T-helper 2 cell treated with Interferon-gamma antibody and Interleukin-4, amounts not matched to agents 100 ng/mL and 5 ng/mL, for 36 hours (primary cell): ENCODE results near the gene CDH5. TPM values are rescaled to one million over a fixed set of nuclear protein-coding genes. Genes with fewer than 3 reads are reported as not detected.
"Not testable (repeated sequence)": the region's sequence is repeated elsewhere in the genome, so short reads cannot be mapped to it uniquely, and the experiment has no call there.

Experiments
- intact Hi-C: fragments of 100-400 bp; cut with micrococcal nuclease; formaldehyde crosslinking; loops from one replicate; pipeline ENCODE4 v1.15.1; 2023
- total RNA-seq: library from RNA; stranded (reverse); gene quantifications from 2 replicates; pipeline ENCODE4 v1.2.3, GENCODE V29; 2022

The CDH5 gene
- total RNA-seq, 1 donor from 2014 or later: not detected

DNA sequence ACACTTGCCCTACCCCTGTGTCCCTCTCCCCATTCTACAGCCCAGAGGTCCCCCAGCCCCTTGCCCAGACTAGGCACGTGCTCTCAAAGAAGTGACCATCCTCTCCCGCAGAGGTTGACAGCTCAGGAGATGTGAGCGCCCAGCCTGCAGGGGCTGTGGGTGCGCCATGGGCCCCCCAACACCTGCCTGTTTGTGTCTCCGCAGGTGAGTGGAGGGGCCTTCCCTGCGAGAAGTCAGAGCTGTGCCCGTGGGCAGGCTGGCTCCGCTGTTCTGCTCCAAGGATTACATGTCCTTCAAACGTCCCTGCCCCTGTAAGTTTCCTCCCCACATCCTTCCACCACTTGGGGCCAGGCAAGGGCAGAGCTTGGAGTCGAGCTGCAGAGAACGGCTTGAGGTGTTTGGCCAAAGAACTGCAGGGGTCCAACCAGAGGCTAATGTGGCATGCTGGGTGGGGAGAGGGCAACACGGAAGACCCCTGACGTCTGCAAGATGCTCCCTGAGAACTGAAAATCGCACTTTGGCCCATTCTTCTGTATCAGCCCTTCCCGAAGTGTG is 71.0 kb downstream of the CDH5 start:
- intact Hi-C loops: no loop called here

DNA sequence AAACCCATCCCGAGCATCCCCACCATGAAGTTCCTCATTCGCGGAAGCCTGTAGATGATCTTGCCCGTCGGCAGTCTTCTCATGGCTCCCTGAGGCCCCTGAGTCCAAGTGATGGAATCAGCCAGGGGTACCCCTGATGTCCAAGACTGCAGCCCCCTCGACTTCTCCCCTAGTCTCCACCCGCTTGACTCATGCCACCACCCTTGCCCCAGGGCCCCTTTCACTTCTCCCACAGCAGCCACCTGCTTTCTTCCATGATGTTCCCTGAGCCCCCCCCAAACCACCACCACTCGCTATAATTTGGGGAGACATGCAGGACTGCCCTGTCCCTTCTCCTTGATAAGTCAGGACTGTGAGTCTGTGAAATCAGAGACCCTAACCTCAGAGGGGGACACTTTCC is 72.0 kb downstream of the CDH5 start:
- intact Hi-C loops: no loop called here

DNA sequence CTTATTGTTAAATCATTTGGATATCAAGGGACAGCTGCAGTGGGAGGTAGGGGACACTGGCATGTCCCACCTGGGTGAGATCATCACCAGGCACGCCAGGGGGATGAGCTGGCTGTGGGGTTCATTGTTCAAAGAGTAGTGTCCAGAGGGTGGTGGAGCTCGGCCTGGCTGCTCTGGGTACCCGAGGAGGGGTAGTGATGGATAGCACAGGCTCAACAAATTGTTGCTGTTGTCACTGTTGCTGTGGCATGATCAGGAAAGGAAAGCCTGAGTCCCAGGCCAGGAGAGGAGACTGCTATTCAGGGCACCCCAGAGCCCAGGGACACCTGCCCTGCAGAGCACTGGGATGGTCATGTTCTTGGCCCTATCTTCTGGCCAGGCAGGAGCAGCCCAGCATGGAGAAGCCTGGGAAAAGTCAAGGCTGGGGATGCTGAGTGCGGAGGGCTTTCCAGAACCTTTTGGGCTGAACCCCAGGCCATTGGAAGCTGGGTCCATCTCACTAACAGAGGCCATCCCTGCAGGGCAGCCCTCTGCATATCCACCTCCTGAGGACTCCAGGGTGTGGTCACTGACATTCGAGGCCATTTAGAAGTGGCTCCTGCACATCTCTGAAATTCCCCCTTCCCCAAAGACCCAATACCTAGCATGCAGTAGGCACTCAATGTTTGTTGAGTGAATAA is 72.7 kb downstream of the CDH5 start:
- intact Hi-C loops: no loop called here

DNA sequence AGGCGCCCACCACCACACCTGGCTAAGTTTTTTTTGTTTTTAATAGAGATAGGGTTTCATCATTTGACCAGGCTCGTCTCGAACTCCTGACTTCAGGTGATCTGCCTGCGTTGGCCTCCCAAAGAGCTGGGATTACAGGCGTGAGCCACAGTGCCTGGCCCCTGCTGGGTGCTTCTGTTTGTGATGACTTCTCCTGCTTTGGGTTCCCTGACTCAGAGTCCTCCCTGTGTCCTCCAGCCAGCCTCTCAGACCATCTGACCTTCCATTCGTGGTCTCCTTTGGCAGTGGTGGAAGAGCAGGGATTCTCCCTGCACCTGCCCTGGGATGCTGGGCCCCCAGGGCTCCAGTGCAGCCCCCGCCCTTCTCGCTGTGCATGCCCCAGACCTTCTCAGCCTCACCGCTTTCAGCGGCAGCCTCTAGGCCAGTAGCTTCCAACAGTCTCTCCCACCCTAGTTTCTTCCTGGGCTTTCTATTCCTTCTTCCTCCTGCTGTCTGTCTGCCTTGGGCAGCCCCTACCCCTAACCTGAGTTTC is 73.8 kb downstream of the CDH5 start:
- intact Hi-C loops: no loop called here

DNA sequence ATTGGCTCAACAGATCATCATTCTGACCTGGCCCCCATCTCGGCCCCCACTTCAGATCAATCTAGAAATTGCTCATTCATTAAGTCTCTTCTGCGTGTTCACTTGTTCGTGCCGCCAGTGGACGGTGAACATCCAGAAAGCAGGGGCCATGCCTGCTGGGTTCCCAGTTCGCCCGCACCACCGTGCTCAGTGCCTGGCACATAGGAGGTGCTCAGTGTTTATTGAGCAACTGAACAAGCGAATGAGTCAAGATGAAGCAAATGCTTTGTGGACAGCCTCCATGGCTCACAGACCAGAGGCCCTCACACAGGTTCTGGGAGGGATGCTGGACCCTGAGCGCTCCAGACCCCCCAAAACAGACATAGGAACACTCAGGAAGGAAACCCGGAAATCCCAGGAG is 74.5 kb downstream of the CDH5 start:
- intact Hi-C loops: no loop called here

DNA sequence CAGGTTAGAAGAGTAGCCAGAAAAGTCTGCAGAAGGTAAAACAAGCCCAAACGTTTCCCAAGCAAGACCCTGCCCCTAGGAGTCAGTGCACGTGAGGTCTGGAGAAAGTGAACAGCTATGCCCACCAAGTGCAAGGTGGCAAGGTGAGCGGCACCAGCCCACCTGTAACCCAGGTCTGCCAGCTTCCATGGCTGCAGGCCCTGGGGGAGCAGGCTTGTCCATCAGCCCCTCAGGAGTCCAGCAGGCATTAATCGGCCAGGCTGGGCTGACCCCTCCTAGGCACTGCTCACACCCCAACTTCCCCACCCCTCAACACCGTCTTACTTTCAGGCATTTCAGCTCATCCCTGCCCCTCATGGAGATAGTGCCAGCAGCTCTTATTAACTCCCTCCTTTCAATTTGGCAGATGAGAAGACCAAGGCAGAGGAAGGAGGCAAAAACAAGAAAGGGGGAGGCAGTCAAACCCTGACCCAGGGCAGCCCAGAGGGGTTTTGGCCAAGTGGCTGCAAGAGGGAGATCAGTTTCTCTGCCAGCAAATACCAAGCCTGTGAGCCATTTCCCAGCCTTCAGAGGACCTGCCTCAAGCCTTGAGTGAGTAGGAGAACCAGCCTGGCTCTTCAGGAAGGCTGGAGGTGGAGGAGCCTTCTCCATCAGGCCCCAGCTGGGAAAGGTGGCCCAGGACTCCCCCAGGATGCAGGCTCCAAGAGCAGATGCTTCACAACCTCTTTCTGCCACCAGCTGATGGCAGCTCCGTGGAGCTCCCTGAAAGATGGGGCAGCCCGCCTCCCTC is 75.3 kb downstream of the CDH5 start:
- intact Hi-C loops: no loop called here

DNA sequence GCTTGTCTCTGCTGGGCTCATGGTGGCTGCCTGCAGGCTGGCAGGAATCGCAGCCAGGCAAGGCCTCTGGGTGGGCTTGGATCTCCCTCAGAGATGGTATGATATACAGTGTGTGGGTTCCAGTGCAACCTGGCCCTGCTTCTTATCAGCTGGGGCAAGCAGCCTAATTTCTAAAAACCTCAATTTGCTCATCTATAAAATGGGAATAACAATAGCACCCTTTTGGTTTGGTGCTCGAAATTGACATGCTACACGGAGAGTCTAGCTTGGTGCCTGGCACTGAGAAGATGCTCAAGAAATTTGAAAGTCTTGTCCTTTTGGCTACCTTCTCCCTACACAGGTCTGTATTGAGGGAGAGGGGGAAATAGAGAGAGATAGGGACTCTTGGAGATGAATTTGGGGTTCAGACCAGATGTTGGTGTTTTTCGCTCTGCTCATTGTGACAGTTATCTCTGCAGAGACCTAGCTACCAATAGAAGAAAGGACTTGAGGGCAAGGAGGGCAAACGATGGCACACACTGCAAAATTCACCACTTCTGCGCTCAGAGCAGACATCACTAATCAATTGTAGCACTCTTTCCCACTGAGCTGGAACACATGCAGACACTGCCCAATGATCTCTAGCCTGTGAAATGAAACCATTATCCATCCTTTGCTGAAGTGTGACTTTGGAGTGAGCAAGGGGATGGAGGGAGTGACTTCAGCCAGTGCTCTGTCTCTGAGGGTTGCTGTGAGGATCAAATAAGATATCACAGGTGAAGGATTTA is 76.2 kb downstream of the CDH5 start:
- intact Hi-C loops: no loop called here

DNA sequence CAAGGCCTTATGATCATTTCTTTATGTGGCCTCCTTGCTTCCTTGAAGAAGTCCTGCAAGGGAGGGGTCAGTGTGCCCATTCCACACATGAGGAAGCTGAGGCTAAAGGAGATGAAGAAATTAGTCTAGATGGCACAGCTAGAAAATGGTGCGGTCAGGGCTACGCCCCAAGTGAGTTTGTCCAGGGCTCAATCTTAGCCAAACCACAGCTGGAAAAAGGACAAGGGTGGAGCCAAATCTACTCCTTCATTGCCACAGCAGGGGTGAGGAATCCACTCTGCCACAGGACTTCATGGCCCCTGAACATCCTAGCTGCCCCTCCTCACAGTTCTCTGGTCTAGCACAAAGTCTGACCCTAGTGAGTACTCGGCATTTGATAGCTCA is 76.8 kb downstream of the CDH5 start:
- intact Hi-C loops: no loop called here

DNA sequence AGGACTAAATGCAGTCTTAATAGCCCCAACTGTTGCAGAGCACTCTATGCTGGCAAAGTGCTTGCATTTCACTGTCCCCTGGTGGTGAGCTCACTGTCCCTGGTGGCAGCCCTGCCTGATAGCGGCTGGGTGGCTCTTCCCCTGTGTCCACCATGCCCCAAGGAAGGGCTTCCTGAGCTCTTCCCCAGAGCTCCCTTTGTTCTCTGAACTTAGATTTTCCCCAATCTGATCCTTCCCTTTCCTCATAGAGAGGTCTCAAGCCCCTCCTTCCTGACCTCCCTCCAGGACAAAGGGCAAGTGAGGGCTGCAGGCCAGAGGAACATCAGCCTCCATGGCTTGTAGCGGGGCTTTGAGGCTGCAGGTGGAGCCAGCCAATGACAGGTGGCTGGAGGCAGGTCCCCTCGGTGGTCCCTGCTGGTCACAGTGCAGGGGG is 77.6 kb downstream of the CDH5 start:
- intact Hi-C loops: no loop called here

DNA sequence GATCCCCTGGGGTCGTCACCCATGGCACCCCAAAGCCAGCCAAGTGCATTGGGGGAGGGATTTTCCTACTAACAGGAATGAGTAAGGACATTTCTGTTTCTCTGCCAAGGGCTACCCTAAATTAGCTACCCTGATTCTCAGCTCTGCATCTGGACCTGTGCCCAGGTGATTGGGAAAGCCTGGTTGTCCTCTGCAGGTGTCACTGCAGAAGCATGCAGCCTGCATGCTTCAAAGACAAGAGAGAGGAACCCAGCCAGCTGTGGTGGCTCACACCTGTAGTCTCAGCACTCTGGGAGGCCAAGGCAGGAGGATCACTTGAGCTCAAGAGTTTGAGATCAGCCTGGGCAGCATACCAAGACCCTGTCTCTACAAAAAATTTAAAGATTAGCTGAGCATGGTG is 80.2 kb downstream of the CDH5 start:
- intact Hi-C loops: no loop called here

DNA sequence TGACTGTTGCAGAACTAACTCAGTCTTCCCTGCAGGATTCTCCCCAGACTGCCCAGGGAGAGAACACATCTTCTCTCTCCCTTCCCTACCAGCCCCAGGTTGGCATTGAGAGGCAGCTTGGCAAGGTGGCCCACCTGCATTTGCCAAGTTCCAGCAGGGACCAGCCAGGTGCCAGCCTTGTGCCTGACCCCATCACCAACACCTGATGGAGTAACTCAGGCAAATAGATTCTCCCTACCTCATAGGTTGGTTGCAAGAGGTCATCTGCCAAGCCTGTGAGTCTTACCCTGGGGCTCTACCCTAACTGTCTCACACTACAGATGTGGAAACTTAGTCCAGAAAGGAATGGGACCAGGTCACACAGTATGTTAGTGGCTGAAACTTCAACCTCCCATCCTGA is 81.0 kb downstream of the CDH5 start:
- intact Hi-C loops: no loop called here

DNA sequence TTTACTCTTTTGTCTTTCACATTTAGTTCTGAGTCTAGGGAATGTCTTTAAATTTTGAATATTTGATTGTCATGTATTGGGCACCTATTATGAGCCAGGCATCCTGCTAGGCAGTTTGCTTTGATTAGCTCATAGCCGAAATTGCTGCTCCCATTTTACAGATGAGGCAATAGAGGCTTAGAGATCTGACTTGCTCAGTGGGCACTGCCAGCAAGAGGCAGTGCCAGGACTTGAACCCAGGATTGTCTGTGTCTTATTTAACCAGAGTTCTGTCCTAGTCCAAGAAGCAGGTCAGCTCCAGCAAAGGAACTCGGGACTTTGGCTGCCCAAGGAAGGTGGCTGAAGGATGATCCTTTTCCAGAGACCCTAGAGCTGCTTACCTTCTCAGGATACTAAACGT is 85.1 kb downstream of the CDH5 start:
- intact Hi-C loops: no loop called here

DNA sequence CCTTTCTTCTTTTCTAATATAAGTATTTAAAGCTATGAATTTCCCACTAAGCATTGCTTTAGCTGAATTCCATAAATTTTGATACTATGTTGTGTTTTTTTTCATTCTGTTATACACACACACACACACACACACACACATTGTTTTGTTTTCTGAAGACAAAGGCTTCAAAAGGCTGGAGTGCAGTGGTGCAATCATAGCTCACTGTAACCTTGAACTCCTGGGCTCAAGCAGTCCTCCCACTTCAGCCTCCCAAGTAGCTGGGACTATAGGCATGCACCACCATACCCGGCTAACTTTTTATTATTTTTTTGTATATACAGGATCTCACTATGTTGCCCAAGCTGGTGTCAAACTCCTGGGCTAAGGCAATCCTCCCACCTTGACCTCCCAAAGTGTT is 86.7 kb downstream of the CDH5 start:
- intact Hi-C loops: not testable (repeated sequence)

Other genes with a start within 250 kb of the CDH5 start
- not detected in 2 replicates for gene BEAN1, start 60.6 kb downstream of the CDH5 start, total RNA-seq
- 12.9 and 16.3 TPM in 2 replicates for gene TK2, start 183.4 kb downstream of the CDH5 start, total RNA-seq
- 140 and 144 TPM in 2 replicates for gene CKLF, start 185.9 kb downstream of the CDH5 start, total RNA-seq
- gene CMTM1, start 199.7 kb downstream of the CDH5 start, total RNA-seq: 14.5 and 17.9 TPM in 2 replicates
- 1.00 and 1.3 TPM in 2 replicates for gene CMTM2, start 212.8 kb downstream of the CDH5 start, total RNA-seq
- 114 and 115 TPM in 2 replicates for gene CMTM3, start 238.0 kb downstream of the CDH5 start, total RNA-seq